ENCODE measurements around the gene ABHD13.

GRCh38 chr13:108283110-108283509 is 64.9 kb downstream of the ABHD13 start:
- TF ChIP-seq POLR2A (IDR thresholded peaks at IDR 0.05; ENCODE audit: low read depth, low read length) (no peak), POLR2AphosphoS5 (IDR thresholded peaks at IDR 0.05; ENCODE audit: low read depth, low read length) (no peak), SPI1 (IDR thresholded peaks at IDR 0.05; ENCODE audit: low read depth, low read length) (no peak), POU2F2 (IDR thresholded peaks at IDR 0.05; ENCODE audit: low read depth, low read length) (no peak)

Data from GM12891 (cell line).